Astrocyte (in vitro differentiated cells and primary cell): ENCODE data around the gene IQGAP2. TPM values are rescaled to one million over a fixed set of nuclear protein-coding genes. Genes with fewer than 3 reads are reported as not detected.

Experiments
- DNase-seq: peaks from one replicate; pipeline ENCODE4 v3.0.0-alpha.2; 2010; ENCODE audit warnings: low read depth
- FAIRE-seq: peaks from 2 replicates; lab custom pipeline; 2011; peaks lifted over from hg19 to GRCh38; lab: Jason Lieb, UNC
- H2AFZ ChIP-seq: 2 replicates; pipeline ENCODE4 v1.6.0; 2012; ENCODE audit warnings: low read depth, low read length, inconsistent platforms
- H3K27ac ChIP-seq: 2 replicates; pipeline ENCODE4 v1.5.1; 2011; ENCODE audit warnings: low read depth, low read length, inconsistent platforms
- H3K27me3 ChIP-seq: 2 replicates; pipeline ENCODE4 v1.6.0; 2011; ENCODE audit warnings: low read length, inconsistent platforms; ENCODE audit not compliant: insufficient read depth
- H3K36me3 ChIP-seq: 2 replicates; pipeline ENCODE4 v1.5.1; 2011; ENCODE audit warnings: low read length, inconsistent platforms; ENCODE audit not compliant: insufficient read depth
- H3K4me1 ChIP-seq: 2 replicates; pipeline ENCODE4 v1.5.1; 2011; ENCODE audit warnings: low read length, inconsistent platforms; ENCODE audit not compliant: insufficient read depth
- H3K4me2 ChIP-seq: 2 replicates; pipeline ENCODE4 v1.6.0; 2012; ENCODE audit warnings: low read length, inconsistent platforms
- H3K4me3 ChIP-seq: 2 replicates; pipeline ENCODE4 v1.5.1; 2011; ENCODE audit warnings: low read depth, mild to moderate bottlenecking, low read length, inconsistent platforms; ENCODE audit not compliant: insufficient read depth
- H3K79me2 ChIP-seq: 2 replicates; pipeline ENCODE4 v1.6.0; 2012; ENCODE audit warnings: mild to moderate bottlenecking, low read length, inconsistent platforms; ENCODE audit not compliant: insufficient read depth
- H3K9ac ChIP-seq: 2 replicates; pipeline ENCODE4 v1.6.0; 2012; ENCODE audit warnings: mild to moderate bottlenecking, low read length, inconsistent platforms
- H3K9me3 ChIP-seq: 2 replicates; pipeline ENCODE4 v1.5.1; 2012; ENCODE audit warnings: low read depth, mild to moderate bottlenecking, low read length, inconsistent platforms; ENCODE audit not compliant: insufficient read depth
- H4K20me1 ChIP-seq: 2 replicates; pipeline ENCODE4 v1.6.0; 2012; ENCODE audit warnings: low read length, inconsistent platforms; ENCODE audit not compliant: insufficient read depth
- H3K27ac Mint-ChIP-seq: one replicate; pipeline ENCODE4 v1.8.0; 2021; ENCODE audit warnings: mild to moderate bottlenecking, mixed read lengths; ENCODE audit not compliant: unreplicated experiment
- H3K27me3 Mint-ChIP-seq: one replicate; pipeline ENCODE4 v1.8.0; 2021; ENCODE audit warnings: low read depth, mixed read lengths; ENCODE audit not compliant: unreplicated experiment
- H3K36me3 Mint-ChIP-seq: one replicate; pipeline ENCODE4 v1.8.0; 2021; ENCODE audit warnings: low read depth, mixed read lengths; ENCODE audit not compliant: unreplicated experiment
- H3K4me1 Mint-ChIP-seq: one replicate; pipeline ENCODE4 v1.8.0; 2021; ENCODE audit warnings: low read depth, mixed read lengths; ENCODE audit not compliant: unreplicated experiment
- H3K4me3 Mint-ChIP-seq: one replicate; pipeline ENCODE4 v1.8.0; 2021; ENCODE audit warnings: mild to moderate bottlenecking, moderate library complexity, mixed read lengths; ENCODE audit not compliant: unreplicated experiment
- H3K9me3 Mint-ChIP-seq: one replicate; pipeline ENCODE4 v1.8.0; 2021; ENCODE audit warnings: mild to moderate bottlenecking, mixed read lengths; ENCODE audit not compliant: unreplicated experiment
- CTCF ChIP-seq: IDR thresholded peaks from 2 replicates; pipeline ENCODE4 v1.5.1; 2011; ENCODE audit warnings: low read depth, mild to moderate bottlenecking, inconsistent platforms, low read length, moderate library complexity; ENCODE audit not compliant: insufficient read depth
- EZH2 ChIP-seq: IDR thresholded peaks from 2 replicates; pipeline ENCODE4 v1.6.1; 2012; ENCODE audit warnings: mild to moderate bottlenecking, low read length, inconsistent platforms; ENCODE audit not compliant: insufficient read depth
- total RNA-seq: library from RNA; stranded (reverse); gene quantifications from 2 replicates; pipeline ENCODE4 v1.2.1, GENCODE V29; 2021

The IQGAP2 gene
- total RNA-seq, 1 donor from 2014 or later, result 2.9 TPM

GRCh38 chr5:76499507-76500161 lies 96.5 kb downstream of the IQGAP2 start:
- Mint-ChIP-seq H3K36me3 (no peaks in the 10 kb centered on the region), H3K4me3 (no peak overlapping the region), H3K27me3 (peaks cover 8% of the 10 kb centered on the region), H3K27ac (no peak overlapping the region), H3K4me1 (no peaks in the 10 kb centered on the region), H3K9me3 (no peaks in the 10 kb centered on the region)
- Histone ChIP-seq H3K9me3 (no peaks in the 10 kb centered on the region), H2AFZ (no peak overlapping the region), H3K4me1 (no peaks in the 10 kb centered on the region), H4K20me1 (no peaks in the 10 kb centered on the region), H3K27me3 (no peaks in the 10 kb centered on the region), H3K4me3 (no peak overlapping the region), H3K79me2 (no peaks in the 10 kb centered on the region), H3K27ac (no peak overlapping the region), H3K9ac (no peak overlapping the region), H3K36me3 (no peaks in the 10 kb centered on the region), H3K4me2 (no peak overlapping the region)
- TF ChIP-seq EZH2, result no peak
- TF ChIP-seq CTCF, result no peak
- DNase-seq, result no peak
- no peak for FAIRE-seq

- no peak overlapping the region for H3K27ac Mint-ChIP-seq
These were observed 97.7 kb downstream of the IQGAP2 start for GRCh38 chr5:76500633-76501393.

More at GRCh38 chr5:76500633-76501393, 97.7 kb downstream of the IQGAP2 start:
- Histone ChIP-seq H3K9ac (no peak overlapping the region), H3K9me3 (no peaks in the 10 kb centered on the region), H3K4me2 (peak overlapping the region; percentile 23), H3K27ac (no peak overlapping the region), H3K4me3 (no peak overlapping the region), H3K27me3 (no peaks in the 10 kb centered on the region), H3K36me3 (no peaks in the 10 kb centered on the region), H4K20me1 (no peaks in the 10 kb centered on the region), H3K4me1 (no peaks in the 10 kb centered on the region), H3K79me2 (no peaks in the 10 kb centered on the region), H2AFZ (no peak overlapping the region)
- Mint-ChIP-seq H3K4me3 (no peak overlapping the region), H3K27me3 (peaks cover 8% of the 10 kb centered on the region), H3K36me3 (no peaks in the 10 kb centered on the region), H3K9me3 (no peaks in the 10 kb centered on the region), H3K4me1 (no peaks in the 10 kb centered on the region)
- TF ChIP-seq EZH2 (no peak), CTCF (no peak)
- FAIRE-seq, result peak; percentile 45
- DNase-seq, result peak; percentile 35
